ENCODE results near the gene GABRB1.

DNA sequence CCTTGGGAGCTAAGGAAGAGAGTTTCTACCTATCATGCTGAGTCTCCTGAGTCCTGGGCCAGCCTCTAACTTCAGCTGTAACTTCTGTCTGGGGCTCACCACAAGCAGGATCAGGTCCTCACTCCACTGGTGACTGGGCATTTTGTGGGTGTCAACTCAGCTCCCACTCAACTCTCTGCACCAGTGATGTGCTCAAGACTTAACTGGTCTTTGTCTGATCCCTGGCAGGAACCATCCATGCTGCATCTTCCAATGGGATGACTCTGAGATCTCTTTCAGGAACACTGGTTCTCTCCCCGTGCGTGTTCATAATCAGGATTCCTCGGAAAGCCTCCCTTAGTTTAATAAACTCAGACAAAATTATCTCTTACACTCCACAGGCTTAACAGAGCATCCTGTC lies 349.8 kb downstream of the GABRB1 start:
- TF ChIP-seq, protein P1, sequence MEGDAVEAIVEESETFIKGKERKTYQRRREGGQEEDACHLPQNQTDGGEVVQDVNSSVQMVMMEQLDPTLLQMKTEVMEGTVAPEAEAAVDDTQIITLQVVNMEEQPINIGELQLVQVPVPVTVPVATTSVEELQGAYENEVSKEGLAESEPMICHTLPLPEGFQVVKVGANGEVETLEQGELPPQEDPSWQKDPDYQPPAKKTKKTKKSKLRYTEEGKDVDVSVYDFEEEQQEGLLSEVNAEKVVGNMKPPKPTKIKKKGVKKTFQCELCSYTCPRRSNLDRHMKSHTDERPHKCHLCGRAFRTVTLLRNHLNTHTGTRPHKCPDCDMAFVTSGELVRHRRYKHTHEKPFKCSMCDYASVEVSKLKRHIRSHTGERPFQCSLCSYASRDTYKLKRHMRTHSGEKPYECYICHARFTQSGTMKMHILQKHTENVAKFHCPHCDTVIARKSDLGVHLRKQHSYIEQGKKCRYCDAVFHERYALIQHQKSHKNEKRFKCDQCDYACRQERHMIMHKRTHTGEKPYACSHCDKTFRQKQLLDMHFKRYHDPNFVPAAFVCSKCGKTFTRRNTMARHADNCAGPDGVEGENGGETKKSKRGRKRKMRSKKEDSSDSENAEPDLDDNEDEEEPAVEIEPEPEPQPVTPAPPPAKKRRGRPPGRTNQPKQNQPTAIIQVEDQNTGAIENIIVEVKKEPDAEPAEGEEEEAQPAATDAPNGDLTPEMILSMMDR (conservative IDR thresholded peaks at IDR 0.05; ENCODE audit: low read depth, low read length) = no peak
- no peak for TF ChIP-seq EZH2 (IDR thresholded peaks at IDR 0.05; ENCODE audit: low read length, unreplicated experiment)
